Embryonic facial prominence (tissue), 1 donor: ENCODE results near the gene MAPRE2.

Experiments
- DNase-seq: peaks from one replicate; pipeline ENCODE4 v3.0.0-alpha.2; 2016; ENCODE audit errors: extremely low spot score

MAPRE2 gene

GRCh38 chr18:35061804-35062203 is 20.6 kb downstream of the MAPRE2 start:
- no peak for DNase-seq

GRCh38 chr18:35062408-35062807 is 21.2 kb downstream of the MAPRE2 start:
- no peak for DNase-seq

- no peak for DNase-seq
These were observed 22.9 kb downstream of the MAPRE2 start for GRCh38 chr18:35063875-35064690.

- no peak for DNase-seq
These were observed 26.2 kb downstream of the MAPRE2 start for GRCh38 chr18:35067454-35067853.

GRCh38 chr18:35071819-35072247 is 30.6 kb downstream of the MAPRE2 start:
- no peak for DNase-seq

GRCh38 chr18:35072616-35073015 is 31.4 kb downstream of the MAPRE2 start:
- no peak for DNase-seq

- no peak for DNase-seq
These were observed 32.2 kb downstream of the MAPRE2 start for GRCh38 chr18:35073186-35074105.

GRCh38 chr18:35074581-35074980 is 33.4 kb downstream of the MAPRE2 start:
- no peak for DNase-seq

- DNase-seq, result no peak
These were observed 33.9 kb downstream of the MAPRE2 start for GRCh38 chr18:35075132-35075531.

- no peak for DNase-seq
These were observed 35.1 kb downstream of the MAPRE2 start for GRCh38 chr18:35076135-35076924.

GRCh38 chr18:35077937-35078336 is 36.7 kb downstream of the MAPRE2 start:
- no peak for DNase-seq

- no peak for DNase-seq
These were observed 38.8 kb downstream of the MAPRE2 start for GRCh38 chr18:35080058-35080457.

GRCh38 chr18:35083174-35083712 is 42.0 kb downstream of the MAPRE2 start:
- DNase-seq, result no peak

GRCh38 chr18:35084494-35085449 is 43.6 kb downstream of the MAPRE2 start:
- DNase-seq, result no peak

- DNase-seq, result no peak
These were observed 44.5 kb downstream of the MAPRE2 start for GRCh38 chr18:35085450-35086380.

GRCh38 chr18:35086704-35087103 is 45.5 kb downstream of the MAPRE2 start:
- DNase-seq, result no peak

GRCh38 chr18:35087726-35088125 is 46.5 kb downstream of the MAPRE2 start:
- no peak for DNase-seq

- DNase-seq, result no peak
These were observed 47.7 kb downstream of the MAPRE2 start for GRCh38 chr18:35088921-35089320.

- no peak for DNase-seq
These were observed 48.2 kb downstream of the MAPRE2 start for GRCh38 chr18:35089382-35089781.
